K562 (cell line): Measurements from ENCODE around the gene RUNDC3A. TPM values are rescaled to one million over a fixed set of nuclear protein-coding genes. Genes with fewer than 3 reads are reported as not detected.

ENCODE experiments used
- CCNT2 ChIP-seq: IDR thresholded peaks from 2 replicates; pipeline ENCODE4 v1.6.1; 2011; ENCODE audit warnings: borderline replicate concordance, low read depth, mild to moderate bottlenecking, moderate library complexity, mixed read lengths, low read length; ENCODE audit not compliant: insufficient read length; ENCODE audit errors: extremely low read depth
- CREB1 ChIP-seq, 2 experiments: sonication (generic) in 1 of 2; formaldehyde crosslinking in 1 of 2; IDR thresholded peaks; 2 replicates each; pipeline versions ENCODE4 v1.6.1 to v1.8.0; 2012 to 2022; ENCODE audit warnings: inconsistent platforms in 1 of 2, mild to moderate bottlenecking in 1 of 2, missing genetic modification reagents in 1 of 2, moderate library complexity in 1 of 2
- EP300 ChIP-seq: IDR thresholded peaks from 2 replicates; pipeline ENCODE4 v1.6.1; 2012; ENCODE audit warnings: low read length, improper control_type of control experiment
- FOXP1 ChIP-seq: sonication (generic); formaldehyde crosslinking; IDR thresholded peaks from 2 replicates; pipeline ENCODE4 v1.8.0; 2022; ENCODE audit warnings: mild to moderate bottlenecking, missing genetic modification reagents
- MAZ ChIP-seq, 2 experiments: fragments of 450-650 bp in 1 of 2; sonication (generic) in 1 of 2; formaldehyde crosslinking; IDR thresholded peaks in 1 of 2; conservative IDR thresholded peaks in 1 of 2; 2 replicates each; pipeline versions ENCODE4 v1.4.0 to v1.5.0; 2020; ENCODE audit warnings: mild to moderate bottlenecking in 1 of 2, missing genetic modification reagents in 1 of 2
- PML ChIP-seq: IDR thresholded peaks from 2 replicates; pipeline ENCODE4 v1.6.1; 2012; ENCODE audit warnings: low read length, inconsistent platforms
- RFX5 ChIP-seq: IDR thresholded peaks from 2 replicates; pipeline ENCODE4 v1.6.1; 2011; ENCODE audit warnings: low read depth, mild to moderate bottlenecking, improper control_type of control experiment, low read length
- RREB1 ChIP-seq: fragments of 250-450 bp; sonication (Bioruptor Pico); IDR thresholded peaks from 2 replicates; pipeline ENCODE4 v1.4.0; 2020
- SMC3 ChIP-seq: conservative IDR thresholded peaks from 2 replicates; pipeline ENCODE4 v1.6.1; 2011; ENCODE audit warnings: low read depth, low read length, improper control_type of control experiment; ENCODE audit not compliant: insufficient read depth
- TBP ChIP-seq: optimal IDR thresholded peaks from 2 replicates; pipeline ENCODE3; 2011; ENCODE audit warnings: low read depth, low read length, improper control_type of control experiment
- ZBTB34 ChIP-seq: fragments of 250-450 bp; sonication (Bioruptor Pico); IDR thresholded peaks from 2 replicates; pipeline ENCODE4 v1.8.0; 2021; ENCODE audit warnings: mild to moderate bottlenecking, moderate library complexity
- ZNF23 ChIP-seq: fragments of 250-450 bp; sonication (Bioruptor Pico); IDR thresholded peaks from 2 replicates; pipeline ENCODE4 v1.4.0; 2020; ENCODE audit warnings: mild to moderate bottlenecking
- polyA plus RNA-seq, 8 experiments: library from polyadenylated mRNA; depleted of rRNA in 4 of 8; stranded (reverse) in 5 of 8; unstranded in 3 of 8; fragments of >200 nt; fragmentation: Nextera tagmentation in 2 of 8; fragmentation: Illumina TruSeq in 1 of 8; extraction: Ambion mirVana in 2 of 8; extraction: Trizol in 1 of 8; gene quantifications; 2 replicates each; pipeline versions ENCODE4 v1.2.1 to v1.2.3, GENCODE V29; 2011 to 2014; ENCODE audit warnings: inconsistent platforms in 1 of 8, missing spikeins in 1 of 8
- total RNA-seq, 7 experiments: library from RNA; depleted of rRNA in 6 of 7; stranded (reverse); fragments of >200 nt in 6 of 7; fragmentation: Illumina TruSeq in 2 of 7; extraction: Trizol in 2 of 7; gene quantifications; 2 replicates each; pipeline versions ENCODE4 v1.2.1 to v1.2.3, GENCODE V29; 2011 to 2021; ENCODE audit warnings: low replicate concordance in 1 of 7
- TF ChIP-seq, protein P1 (sequence below), 2 experiments: fragments of 250-450 bp in 1 of 2; fragments of 450-650 bp in 1 of 2; sonication (Bioruptor Pico) in 1 of 2; IDR thresholded peaks; 2 replicates each; pipeline versions ENCODE4 v1.6.1 to v1.8.0; 2016 to 2021; ENCODE audit warnings: mild to moderate bottlenecking in 2 of 2, moderate library complexity in 2 of 2, missing compliant biosample characterization in 1 of 2, missing genetic modification characterization in 1 of 2
- TF ChIP-seq, protein P2 (sequence below): sonication (generic); formaldehyde crosslinking; IDR thresholded peaks from 2 replicates; pipeline ENCODE4 v1.8.1; 2023; ENCODE audit warnings: mild to moderate bottlenecking, missing genetic modification reagents

Gene RUNDC3A
- total and polyA plus RNA-seq, 9 of the 15 experiments (the other 6 are each of a cell fraction or from before 2014, with no cell fraction given), result not detected

- no peak for TF ChIP-seq ZBTB34 (CRISPR knock-in tag)
- TF ChIP-seq, protein P1, sequence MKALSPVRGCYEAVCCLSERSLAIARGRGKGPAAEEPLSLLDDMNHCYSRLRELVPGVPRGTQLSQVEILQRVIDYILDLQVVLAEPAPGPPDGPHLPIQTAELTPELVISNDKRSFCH (CRISPR knock-in tag; IDR thresholded peaks at IDR 0.05), result no peak
- TF ChIP-seq, protein P1 (tag; IDR thresholded peaks at IDR 0.05), result no peak
- peak; percentile 29; the same call in 1 of the 2 replicates for TF ChIP-seq PML
- TF ChIP-seq, protein P2, sequence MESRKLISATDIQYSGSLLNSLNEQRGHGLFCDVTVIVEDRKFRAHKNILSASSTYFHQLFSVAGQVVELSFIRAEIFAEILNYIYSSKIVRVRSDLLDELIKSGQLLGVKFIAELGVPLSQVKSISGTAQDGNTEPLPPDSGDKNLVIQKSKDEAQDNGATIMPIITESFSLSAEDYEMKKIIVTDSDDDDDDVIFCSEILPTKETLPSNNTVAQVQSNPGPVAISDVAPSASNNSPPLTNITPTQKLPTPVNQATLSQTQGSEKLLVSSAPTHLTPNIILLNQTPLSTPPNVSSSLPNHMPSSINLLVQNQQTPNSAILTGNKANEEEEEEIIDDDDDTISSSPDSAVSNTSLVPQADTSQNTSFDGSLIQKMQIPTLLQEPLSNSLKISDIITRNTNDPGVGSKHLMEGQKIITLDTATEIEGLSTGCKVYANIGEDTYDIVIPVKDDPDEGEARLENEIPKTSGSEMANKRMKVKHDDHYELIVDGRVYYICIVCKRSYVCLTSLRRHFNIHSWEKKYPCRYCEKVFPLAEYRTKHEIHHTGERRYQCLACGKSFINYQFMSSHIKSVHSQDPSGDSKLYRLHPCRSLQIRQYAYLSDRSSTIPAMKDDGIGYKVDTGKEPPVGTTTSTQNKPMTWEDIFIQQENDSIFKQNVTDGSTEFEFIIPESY, result 0 out of 2 replicates have a peak, but pooled peaks have one; percentile 43
- TF ChIP-seq MAZ (CRISPR knock-in tag; conservative IDR thresholded peaks at IDR 0.05 in 1 of 2, IDR thresholded peaks at IDR 0.05 in 1 of 2), result peak; percentile 89 to 99; a peak in 3 of 4 replicates
- no peak for TF ChIP-seq EP300
- no peak for TF ChIP-seq ZNF23
- peak; percentile 68 for TF ChIP-seq CREB1 (IDR thresholded peaks at IDR 0.05)
- TF ChIP-seq CREB1 (CRISPR knock-in tag; IDR thresholded peaks at IDR 0.05), result no peak; the same call in 1 of the 2 replicates
- no peak for TF ChIP-seq SMC3
- TF ChIP-seq RFX5, result no peak
- peak; percentile 46; the same call in 1 of the 2 replicates for TF ChIP-seq RREB1
- TF ChIP-seq TBP, result peak; percentile 49
- peak; percentile 95 for TF ChIP-seq CCNT2
- peak; percentile 47; the same call in 1 of the 2 replicates for TF ChIP-seq FOXP1 (CRISPR knock-in tag)
Measured at GRCh38 chr17:44324571-44325275, 16.3 kb downstream of the RUNDC3A start, which contains the start of gene SLC25A39 (continued).
